ENCODE measurements around the gene NRROS. TPM values are rescaled to one million over a fixed set of nuclear protein-coding genes. Genes with fewer than 3 reads are reported as not detected.

Gene NRROS
- total RNA-seq, 1 experiment from 2014 or later: 0.07 TPM

- TF ChIP-seq EZH2 (IDR thresholded peaks at IDR 0.05; ENCODE audit: low read length, unreplicated experiment) (no peak), EZH2phosphoT487 (IDR thresholded peaks at IDR 0.05; ENCODE audit: borderline replicate concordance, low read length) (no peak), CTCF (conservative IDR thresholded peaks at IDR 0.05; ENCODE audit: low read depth, low read length) (no peak)
- Histone ChIP-seq H3K9me3 (ENCODE audit: low read length) (no peaks in the 10 kb centered on the region), H2AFZ (ENCODE audit: low read length) (peak overlapping the region; percentile 52; the same call in 1 of the 2 replicates), H3K79me2 (ENCODE audit: low read length) (no peaks in the 10 kb centered on the region), H3K4me2 (ENCODE audit: low read length) (peak overlapping the region; percentile 29; the same call in 1 of the 2 replicates), H3K36me3 (ENCODE audit: low read depth, low read length) (no peaks in the 10 kb centered on the region), H3K4me3 (ENCODE audit: low read length) (no peak overlapping the region), H3K4me1 (ENCODE audit: insufficient read depth, low read length) (peaks cover 21% of the 10 kb centered on the region), H3K9ac (ENCODE audit: low read length) (no peak overlapping the region), H3F3A (ENCODE audit: low read length, unreplicated experiment) (no peaks in the 10 kb centered on the region), H3K9me2 (replicated peaks; ENCODE audit: low read length) (0 out of 2 replicates have a peak, but pooled peaks cover 2% of the 10 kb centered on the region), H3K27me3 (ENCODE audit: low read length) (no peaks in the 10 kb centered on the region), H3K27ac (ENCODE audit: low read length) (no peak overlapping the region), H4K20me1 (ENCODE audit: low read length) (no peaks in the 10 kb centered on the region)
- DNase-seq (no peak), ATAC-seq (no peak)
- no TSS peak for BruUV-seq (replicated peaks)
- CTCF ChIA-PET: no interaction called here
- intact Hi-C loops (cut with micrococcal nuclease): no loop called here
- POLR2A ChIA-PET (ENCODE audit: unreplicated experiment): no interaction called here
Observed at GRCh38 chr3:196627918-196628231, 11.6 kb upstream of the NRROS start.

- Histone ChIP-seq H3K4me3 (ENCODE audit: low read length) (no peak overlapping the region), H3K9ac (ENCODE audit: low read length) (no peak overlapping the region), H3K27ac (ENCODE audit: low read length) (no peak overlapping the region), H2AFZ (ENCODE audit: low read length) (no peak overlapping the region), H3K27me3 (ENCODE audit: low read length) (no peaks in the 10 kb centered on the region), H3K4me2 (ENCODE audit: low read length) (no peak overlapping the region), H3K9me2 (replicated peaks; ENCODE audit: low read length) (0 out of 2 replicates have a peak, but pooled peaks cover 2% of the 10 kb centered on the region), H3K36me3 (ENCODE audit: low read depth, low read length) (no peaks in the 10 kb centered on the region), H3F3A (ENCODE audit: low read length, unreplicated experiment) (no peaks in the 10 kb centered on the region), H3K4me1 (ENCODE audit: insufficient read depth, low read length) (peaks cover 28% of the 10 kb centered on the region), H3K9me3 (ENCODE audit: low read length) (no peaks in the 10 kb centered on the region), H3K79me2 (ENCODE audit: low read length) (no peaks in the 10 kb centered on the region), H4K20me1 (ENCODE audit: low read length) (no peaks in the 10 kb centered on the region)
- no peak for TF ChIP-seq EZH2phosphoT487 (IDR thresholded peaks at IDR 0.05; ENCODE audit: borderline replicate concordance, low read length)
- DNase-seq (no peak), ATAC-seq (no peak)
- intact Hi-C loops (cut with micrococcal nuclease): no loop called here
- CTCF ChIA-PET: interaction anchor here (0.6 kb wide), 1 partner anchor 321 kb away, joined by 3 read pairs; no protein-coding TSS in a partner anchor
- BruUV-seq (replicated peaks): no TSS peak
- POLR2A ChIA-PET (ENCODE audit: unreplicated experiment): no interaction called here
Observed at GRCh38 chr3:196629228-196629627, 10.3 kb upstream of the NRROS start.

- H3K4me1 ChIP-seq (ENCODE audit: insufficient read depth, low read length): peaks cover 28% of the 10 kb centered on the region
- TSS peak; percentile 38 for BruUV-seq (replicated peaks)
- POLR2A ChIA-PET (ENCODE audit: unreplicated experiment): interaction anchor here (0.6 to 0.7 kb wide), 2 partner anchors 14 to 19 kb away, joined by 3 to 15 read pairs; no protein-coding TSS in a partner anchor
- no peaks in the 10 kb centered on the region for H4K20me1 ChIP-seq (ENCODE audit: low read length)
- no peak for DNase-seq
- H3K9ac ChIP-seq (ENCODE audit: low read length): peak overlapping the region; percentile 87
- H3K9me2 ChIP-seq (replicated peaks; ENCODE audit: low read length): no peaks in the 10 kb centered on the region
- ATAC-seq: no peak
- CTCF ChIA-PET: interaction anchor here (0.5 to 1.1 kb wide), 2 partner anchors 22 to 177 kb away, joined by 3 to 6 read pairs; no protein-coding TSS in a partner anchor
- no peaks in the 10 kb centered on the region for H3K79me2 ChIP-seq (ENCODE audit: low read length)
- H3F3A ChIP-seq (ENCODE audit: low read length, unreplicated experiment): no peaks in the 10 kb centered on the region
- H3K27me3 ChIP-seq (ENCODE audit: low read length): no peaks in the 10 kb centered on the region
- H3K4me3 ChIP-seq (ENCODE audit: low read length): peak overlapping the region; percentile 71
- peak overlapping the region; percentile 60 for H3K27ac ChIP-seq (ENCODE audit: low read length)
- TF ChIP-seq CTCF (conservative IDR thresholded peaks at IDR 0.05; ENCODE audit: low read depth, low read length) (no peak), EZH2phosphoT487 (IDR thresholded peaks at IDR 0.05; ENCODE audit: borderline replicate concordance, low read length) (no peak), EZH2 (IDR thresholded peaks at IDR 0.05; ENCODE audit: low read length, unreplicated experiment) (no peak)
- H3K9me3 ChIP-seq (ENCODE audit: low read length): no peaks in the 10 kb centered on the region
- intact Hi-C loops (cut with micrococcal nuclease): no loop called here
- H3K4me2 ChIP-seq (ENCODE audit: low read length): peak overlapping the region; percentile 83
- peak overlapping the region; percentile 88 for H2AFZ ChIP-seq (ENCODE audit: low read length)
- no peaks in the 10 kb centered on the region for H3K36me3 ChIP-seq (ENCODE audit: low read depth, low read length)
Observed at GRCh38 chr3:196631682-196632045, 7.8 kb upstream of the NRROS start.

All from PC-3 (cell line).